SIG-M5 treated with dmso at 0.1 percent for 504 hours (cell line): ENCODE results near the gene HABP4.

Experiments used
- DNase-seq: peaks from one replicate; lab custom pipeline; 2025; ENCODE audit not compliant: unreplicated experiment; lab: John Stamatoyannopoulos, UW

The HABP4 gene

GRCh38 chr9:96515621-96516470, 65.9 kb downstream of the HABP4 start:
- no peak for DNase-seq

- DNase-seq: no peak
These were observed 69.1 kb downstream of the HABP4 start for GRCh38 chr9:96519095-96519494.

GRCh38 chr9:96519787-96520186, 69.8 kb downstream of the HABP4 start:
- no peak for DNase-seq

GRCh38 chr9:96522366-96522765, 72.4 kb downstream of the HABP4 start:
- peak; percentile 46 for DNase-seq

GRCh38 chr9:96523374-96523773, 73.4 kb downstream of the HABP4 start:
- DNase-seq: no peak

- no peak for DNase-seq
These were observed 74.1 kb downstream of the HABP4 start for GRCh38 chr9:96524045-96524444.

- DNase-seq: no peak
These were observed 74.8 kb downstream of the HABP4 start for GRCh38 chr9:96524764-96525163.

- no peak for DNase-seq
These were observed 82.2 kb downstream of the HABP4 start for GRCh38 chr9:96532173-96532572.

- DNase-seq: no peak
These were observed 90.1 kb downstream of the HABP4 start for GRCh38 chr9:96540106-96540505.
